GM10266 (cell line): ENCODE results near the gene YY1.
"Not testable (repeated sequence)": the region's sequence is repeated elsewhere in the genome, so short reads cannot be mapped to it uniquely, and the experiment has no call there.

Experiments used
- DNase-seq: peaks from one replicate; pipeline ENCODE4 v3.0.0; 2012; ENCODE audit errors: extremely low spot score
- CTCF ChIP-seq: IDR thresholded peaks from 2 replicates; pipeline ENCODE4 v1.5.1; 2012; ENCODE audit warnings: mild to moderate bottlenecking, low read depth; ENCODE audit not compliant: control insufficient read depth, insufficient read depth; ENCODE audit errors: missing control alignments

Gene YY1

DNA sequence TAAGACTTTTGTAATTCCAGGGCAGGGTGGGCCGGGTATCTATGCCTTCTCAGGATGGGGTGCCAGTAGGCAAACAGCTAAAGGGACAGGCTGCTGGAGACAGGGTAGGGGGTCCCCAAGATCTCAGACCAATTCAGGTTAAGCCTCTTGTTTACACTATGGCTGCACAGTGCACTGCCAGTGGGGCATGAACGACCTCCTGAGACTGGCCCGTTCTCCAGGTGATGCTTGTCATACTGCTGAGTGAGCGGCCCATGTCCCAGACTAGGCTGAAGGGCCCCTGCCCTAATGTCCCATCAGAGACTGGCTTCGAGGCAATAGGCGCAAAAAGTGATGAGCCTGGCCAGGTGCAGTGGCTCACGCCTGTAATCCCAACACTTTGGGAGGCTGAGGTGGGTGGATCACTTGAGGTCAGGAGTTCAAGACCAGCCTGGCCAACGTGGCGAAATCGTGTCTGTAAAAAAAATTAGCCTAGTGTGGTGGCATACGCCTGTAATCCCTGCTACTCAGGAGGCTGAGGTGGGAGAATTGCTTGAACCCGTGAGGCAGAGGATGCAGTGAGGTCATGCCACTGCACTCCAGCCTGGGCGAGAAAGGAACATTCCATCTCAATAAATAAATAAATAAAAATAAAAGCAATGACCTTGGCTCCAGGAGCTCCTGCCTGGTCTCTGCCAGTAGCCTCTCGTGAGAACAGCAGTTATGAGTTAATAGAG is 54.7 kb downstream of the YY1 start:
- TF ChIP-seq CTCF: no peak
- peak; percentile 25 for DNase-seq

DNA sequence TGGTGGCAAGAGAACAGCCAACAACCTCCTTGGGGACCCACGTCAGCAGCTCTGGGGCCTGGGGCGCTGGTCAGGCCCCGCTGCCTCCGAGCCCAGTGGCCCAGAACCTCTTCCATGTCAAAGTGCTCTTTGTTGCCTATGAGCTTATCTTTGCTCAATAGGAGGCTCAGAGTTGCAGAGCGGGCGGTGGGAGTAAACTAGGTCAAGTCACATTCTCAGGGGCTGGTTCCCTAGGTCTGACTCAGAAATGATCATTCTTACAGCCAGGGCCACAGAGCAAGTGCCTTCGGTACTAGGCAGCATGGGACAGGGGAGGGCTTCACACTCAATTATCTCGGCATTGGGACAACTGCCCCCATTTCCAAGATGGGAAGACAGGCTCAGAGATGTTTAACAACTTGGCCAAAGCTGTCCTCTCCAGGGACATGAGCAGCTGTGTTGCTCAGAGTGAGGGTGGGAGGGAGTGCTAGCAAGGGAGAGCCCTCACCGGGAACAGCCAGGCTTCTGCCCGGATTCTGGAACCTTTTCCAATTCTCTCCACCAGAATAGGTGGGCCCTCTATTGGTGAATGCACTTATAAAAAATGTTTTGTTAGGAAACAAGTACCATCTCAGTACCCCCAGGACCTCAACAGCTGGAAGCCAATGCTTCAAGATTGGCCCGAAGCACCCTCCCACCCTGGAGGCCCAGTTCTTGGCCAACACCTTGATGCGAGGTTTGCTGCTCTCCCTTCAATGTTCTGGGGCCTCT is 55.4 kb downstream of the YY1 start:
- DNase-seq: peak; percentile 46
- TF ChIP-seq CTCF: no peak

GRCh38 chr14:100294963-100295330 is 56.0 kb downstream of the YY1 start:
- TF ChIP-seq CTCF: no peak
- peak; percentile 17 for DNase-seq

- no peak for TF ChIP-seq CTCF
- DNase-seq: no peak
Measured at GRCh38 chr14:100295376-100296105, 56.6 kb downstream of the YY1 start.

GRCh38 chr14:100296106-100296651 is 57.2 kb downstream of the YY1 start:
- no peak for DNase-seq
- TF ChIP-seq CTCF: no peak

DNA sequence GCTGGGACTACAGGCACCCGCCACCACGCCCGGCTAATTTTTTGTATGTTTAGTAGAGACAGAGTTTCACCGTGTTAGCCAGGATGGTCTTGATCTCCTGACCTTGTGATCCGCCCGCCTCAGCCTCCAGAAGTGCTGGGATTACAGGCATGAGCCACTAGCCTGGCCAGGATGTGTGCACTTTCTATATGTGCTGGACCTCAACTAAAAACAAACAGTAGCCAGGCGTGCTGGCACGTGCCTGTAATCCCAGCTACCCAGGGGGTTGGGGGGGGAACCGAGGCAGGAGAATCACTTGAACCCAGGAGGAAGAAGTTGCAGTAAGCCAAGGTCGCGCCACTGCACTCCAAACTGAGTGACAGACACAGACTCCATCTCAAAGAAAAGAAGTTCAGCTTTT is 57.8 kb downstream of the YY1 start:
- not testable (repeated sequence) for DNase-seq

- TF ChIP-seq CTCF: no peak
- DNase-seq: peak; percentile 91
Measured at GRCh38 chr14:100297320-100298300, 58.7 kb downstream of the YY1 start.
